HG02840 (cell line): ENCODE data around the gene SDHB.

ENCODE experiments used
- ATAC-seq: cut with Tn5 transposase; IDR thresholded peaks from one replicate; pipeline ENCODE4 v1.9.1; 2021; ENCODE audit warnings: mild to moderate bottlenecking, moderate library complexity, moderate number of reproducible peaks; ENCODE audit not compliant: unreplicated experiment, low FRiP score

Gene SDHB

DNA sequence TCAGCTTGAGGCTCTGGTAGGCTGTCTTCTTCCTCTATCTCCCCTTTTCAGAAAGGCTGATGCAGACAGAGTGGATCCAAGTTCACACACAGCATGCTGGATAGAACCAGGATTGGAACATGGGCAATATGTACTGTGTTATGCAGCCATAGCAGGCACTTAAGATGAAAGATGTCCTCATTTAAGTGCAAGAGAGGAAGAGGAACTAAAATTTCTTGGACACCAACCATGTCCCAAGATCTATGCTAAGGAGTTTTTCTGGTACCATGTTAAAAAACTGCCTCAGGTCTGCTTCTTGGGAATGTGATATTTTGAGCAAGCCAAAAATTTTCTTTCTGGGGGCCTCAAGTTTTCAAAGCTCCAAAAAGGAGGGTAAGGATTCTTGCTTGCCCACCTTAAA is 1.2 kb downstream of the SDHB start:
- ATAC-seq = no peak

DNA sequence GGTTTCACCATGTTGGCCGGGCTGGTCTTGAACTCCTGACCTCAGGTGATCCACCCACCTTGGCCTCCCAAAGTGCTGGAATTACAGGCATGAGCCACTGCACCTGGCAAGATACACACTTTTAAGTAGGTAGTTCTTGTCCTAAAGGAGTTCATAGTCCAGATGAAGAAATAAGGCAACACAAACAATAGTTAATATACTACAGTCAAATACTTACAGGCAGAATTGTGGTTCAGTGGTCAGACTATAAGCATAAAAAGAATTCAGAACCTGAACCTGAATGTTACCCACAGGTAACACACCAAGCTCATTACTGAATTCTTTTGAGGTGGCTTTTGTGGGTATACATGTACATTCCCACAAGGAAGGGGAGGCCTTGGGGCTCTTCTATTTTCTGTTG is 1.8 kb downstream of the SDHB start:
- ATAC-seq = no peak

DNA sequence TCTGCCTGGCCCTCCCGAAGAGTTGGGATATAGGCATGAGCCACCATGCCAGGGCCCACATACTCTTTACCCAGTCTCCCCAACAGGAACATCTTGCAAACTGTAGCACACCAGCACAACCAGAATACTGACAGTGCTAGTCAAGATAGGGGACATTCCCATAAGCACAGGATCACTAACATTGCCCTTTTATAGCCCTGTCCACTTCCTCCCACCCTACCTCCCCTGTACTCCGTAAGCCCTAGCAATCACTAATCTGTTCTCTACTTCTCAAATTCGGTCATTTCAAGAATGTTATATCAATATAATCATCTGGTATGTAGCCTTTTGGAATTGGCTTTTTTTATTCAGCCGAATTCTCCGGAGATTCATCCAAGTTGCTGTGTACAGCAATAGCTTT is 5.9 kb downstream of the SDHB start:
- ATAC-seq = no peak

DNA sequence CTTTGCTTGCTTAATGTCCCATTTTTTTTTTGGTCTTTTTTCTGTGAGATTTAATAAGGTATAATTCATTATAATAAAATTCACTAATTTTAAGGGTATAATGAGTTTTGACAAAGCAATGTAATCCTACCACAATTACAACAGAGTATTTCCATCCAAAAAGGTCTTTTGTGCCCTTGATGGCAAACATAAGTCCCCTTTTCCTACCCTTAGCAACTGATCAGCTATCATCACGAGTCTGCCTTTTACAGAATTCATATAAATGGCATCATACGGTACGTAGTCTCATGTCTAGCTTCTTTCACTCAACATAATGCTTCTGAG is 7.5 kb downstream of the SDHB start:
- no peak for ATAC-seq

DNA sequence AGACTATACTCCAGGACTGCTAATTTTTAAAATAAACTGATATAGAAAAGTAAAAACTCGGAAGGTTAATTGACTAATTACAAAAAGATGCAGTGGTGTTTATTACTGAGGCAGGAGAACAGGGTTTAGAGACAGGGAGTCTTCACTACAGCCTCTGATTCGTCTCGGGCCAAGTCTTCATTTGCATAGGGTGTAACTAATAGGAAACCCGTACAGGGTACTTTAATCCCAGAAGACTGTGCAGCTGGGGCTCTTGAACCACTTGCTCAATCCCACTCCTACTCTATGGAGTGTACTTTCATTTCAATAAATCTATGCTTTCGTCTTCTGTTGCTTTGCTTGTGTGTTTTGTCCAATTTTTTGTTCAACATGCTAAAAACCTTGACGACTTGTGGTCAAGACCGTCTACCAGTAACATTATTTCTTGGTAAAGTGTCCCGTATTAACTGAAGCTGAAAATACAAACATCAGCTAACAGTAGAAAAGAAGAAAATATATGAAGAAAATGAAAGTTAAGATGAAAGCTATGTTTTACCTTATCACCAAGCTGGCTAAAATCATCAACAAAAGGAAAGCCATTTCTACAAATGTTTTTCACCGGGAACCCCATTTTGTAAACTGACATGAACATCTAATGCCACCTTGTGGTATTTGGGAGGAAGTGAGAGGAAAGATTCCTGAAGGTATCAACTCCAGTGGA is 8.0 kb downstream of the SDHB start:
- ATAC-seq = no peak

DNA sequence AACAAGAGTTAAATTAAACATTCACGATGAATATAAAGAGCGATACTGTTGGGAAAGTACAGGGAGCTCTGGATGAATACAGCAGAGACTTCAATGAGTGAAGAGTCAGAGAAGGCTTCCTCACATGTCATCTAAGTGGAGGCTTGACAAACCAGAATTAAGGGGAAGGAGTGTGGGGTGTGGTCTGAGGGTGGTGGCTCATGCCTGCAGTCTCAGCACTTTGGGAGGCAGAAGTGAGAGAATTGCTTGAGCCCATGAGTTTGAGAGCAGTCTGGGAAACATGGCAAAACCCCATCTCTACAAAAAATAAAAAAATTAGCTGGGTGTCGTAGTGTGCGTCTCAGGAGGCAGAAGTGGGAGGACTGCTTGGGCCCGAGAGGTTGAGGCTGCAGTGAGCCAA is 8.7 kb downstream of the SDHB start:
- no peak for ATAC-seq

DNA sequence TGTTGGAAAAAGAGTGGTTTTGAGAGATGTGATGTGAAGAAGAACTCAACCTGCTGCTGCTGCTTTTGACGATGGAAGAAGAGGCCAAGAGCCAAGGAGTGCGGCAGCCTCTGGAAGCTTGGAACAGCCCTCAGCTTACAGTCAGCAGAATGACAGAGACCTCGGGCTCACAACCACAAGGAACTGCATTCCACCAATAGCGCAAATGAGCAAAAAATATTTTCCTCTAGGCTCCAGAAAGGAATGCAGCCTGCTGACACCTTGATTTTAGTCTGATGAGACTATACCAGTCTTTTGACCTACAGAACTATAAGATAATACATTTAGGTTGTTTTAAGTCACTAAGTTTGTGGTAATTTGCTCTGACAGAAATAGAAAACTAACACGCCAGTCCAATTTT is 10.2 kb downstream of the SDHB start:
- no peak for ATAC-seq

DNA sequence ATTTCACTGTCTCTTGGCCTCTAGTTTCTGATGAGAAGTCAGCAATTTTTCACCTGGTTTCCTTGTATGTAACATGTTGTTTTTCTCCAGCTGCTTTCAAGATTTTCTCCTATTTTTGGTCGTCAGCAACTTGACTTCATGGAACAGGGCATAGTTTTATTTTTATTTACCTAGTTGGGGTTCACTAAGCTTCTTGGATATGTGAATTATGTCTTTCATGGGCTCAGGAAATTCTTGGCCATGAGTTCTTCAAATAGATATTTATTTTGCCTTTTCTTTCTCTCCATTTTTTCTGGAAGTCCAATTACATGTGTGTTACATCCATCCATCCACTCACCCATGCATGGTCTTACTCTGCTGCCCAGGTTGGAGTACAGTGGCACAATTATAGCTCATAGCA is 13.7 kb downstream of the SDHB start:
- ATAC-seq = no peak

DNA sequence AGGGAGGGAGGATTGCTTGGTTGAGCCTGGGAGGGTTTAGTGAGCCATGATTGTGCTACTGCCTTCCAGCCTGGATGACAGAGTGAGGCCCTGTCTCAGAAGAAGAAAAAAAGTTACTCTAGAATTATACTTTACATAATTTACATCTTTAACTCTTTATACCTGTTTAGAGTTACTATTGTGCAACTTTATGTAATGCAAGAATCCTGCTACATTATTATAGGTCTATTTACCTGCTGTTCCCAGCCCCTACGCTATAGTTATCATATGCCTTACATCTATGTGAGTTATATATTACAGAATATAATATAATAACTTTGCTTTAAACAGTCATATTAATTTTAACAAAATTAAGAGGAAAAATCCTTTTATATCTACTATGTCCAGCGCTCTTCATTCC is 14.3 kb downstream of the SDHB start:
- ATAC-seq = no peak

DNA sequence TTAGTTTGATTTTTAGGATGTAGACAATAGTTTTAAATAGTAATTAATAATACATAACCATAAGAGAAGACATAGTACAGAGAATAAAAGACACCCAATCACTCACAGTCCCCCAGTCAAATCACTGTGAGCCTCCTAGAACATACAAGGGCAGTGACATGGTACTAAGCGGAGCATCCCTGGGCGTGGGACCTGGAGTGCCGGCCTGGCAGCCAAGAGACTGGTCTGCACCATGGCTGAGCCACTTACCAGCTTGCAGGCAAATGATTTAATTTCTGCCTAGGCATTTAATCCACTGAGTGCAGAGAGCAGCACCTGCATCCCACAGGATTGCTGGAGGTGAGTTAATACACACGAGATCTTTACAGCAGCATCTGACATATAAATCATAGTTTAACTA is 20.4 kb downstream of the SDHB start:
- ATAC-seq = no peak

DNA sequence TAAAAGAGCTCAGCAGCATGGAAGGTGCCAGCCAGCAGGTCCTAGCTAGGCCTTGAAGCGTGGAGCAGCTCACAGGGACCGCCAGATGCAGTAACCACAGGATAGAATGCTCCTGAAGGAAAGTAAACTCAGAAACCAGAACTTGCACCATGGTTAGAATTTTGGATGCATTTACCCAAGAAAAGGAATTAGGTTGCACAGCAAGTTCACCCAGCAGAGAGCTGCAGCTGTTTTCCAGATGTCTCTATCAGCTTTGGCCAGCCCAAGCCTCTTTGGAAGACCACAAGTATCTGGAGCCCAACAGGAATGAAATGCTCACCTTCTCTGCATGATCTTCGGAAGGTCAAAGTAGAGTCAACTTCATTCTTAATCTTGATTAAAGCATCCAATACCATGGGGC is 21.1 kb downstream of the SDHB start:
- no peak for ATAC-seq

DNA sequence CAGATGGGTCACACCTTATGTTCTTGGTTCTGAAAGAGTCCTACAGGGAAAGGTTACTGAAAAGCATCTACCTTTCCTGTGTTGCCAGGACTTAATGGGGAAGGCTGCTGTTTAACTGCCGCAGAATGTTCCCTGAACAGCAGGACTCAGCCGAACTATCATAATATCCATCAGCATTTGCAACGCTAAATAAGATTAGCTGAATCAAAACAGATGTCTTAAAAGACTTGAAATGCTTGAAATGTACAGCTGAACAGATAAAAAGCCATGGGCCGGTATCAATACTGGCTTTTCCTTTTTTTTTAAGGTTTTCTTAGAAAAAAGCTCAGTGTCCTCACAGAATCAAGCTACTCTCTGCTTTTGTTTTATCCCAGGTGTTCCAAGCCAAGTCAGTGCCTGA is 22.4 kb downstream of the SDHB start:
- no peak for ATAC-seq

DNA sequence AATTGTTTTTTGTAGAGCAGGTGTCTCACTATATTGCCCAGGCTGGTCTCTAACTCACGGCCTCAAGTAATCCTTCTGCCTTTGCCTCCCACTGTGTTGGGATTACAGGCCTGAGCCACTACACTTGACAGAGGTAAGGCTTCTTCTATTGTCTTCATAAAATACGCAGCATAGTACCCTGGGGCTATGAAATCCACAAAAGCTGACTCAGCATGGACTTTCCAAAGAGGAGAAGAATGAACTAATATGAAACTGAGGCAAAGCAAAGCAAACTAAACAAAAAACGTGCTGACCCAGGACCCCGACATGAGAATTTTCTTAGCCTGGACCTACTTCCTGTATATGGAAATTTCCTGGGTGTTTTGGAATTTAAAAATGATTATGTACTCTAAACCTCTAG is 23.6 kb downstream of the SDHB start:
- no peak for ATAC-seq

DNA sequence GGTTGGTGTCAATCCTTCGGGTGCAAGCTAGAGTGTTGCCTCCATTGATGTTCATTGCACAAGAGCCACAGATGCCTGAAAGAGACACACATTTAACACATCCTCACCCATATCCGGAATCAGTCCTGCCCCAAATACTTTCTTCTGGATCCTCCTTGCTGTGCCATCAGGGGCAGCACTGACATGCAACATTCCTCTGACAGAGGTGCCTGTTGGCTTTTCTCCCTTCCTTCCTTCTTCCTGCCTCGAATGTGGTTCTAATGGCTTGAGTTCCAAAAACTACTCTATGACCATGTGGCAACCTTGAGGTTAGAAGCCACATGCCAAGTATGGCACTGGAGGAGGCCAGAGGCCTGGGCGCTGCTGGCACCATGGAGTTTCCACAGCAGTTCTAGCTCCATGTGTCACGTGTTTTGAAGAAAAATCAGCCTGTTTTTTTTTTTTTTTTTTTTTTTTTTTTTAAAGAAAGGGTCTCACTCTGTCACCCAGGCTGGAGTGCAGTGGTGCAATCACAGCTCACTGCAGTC is 25.1 kb downstream of the SDHB start:
- ATAC-seq = no peak

DNA sequence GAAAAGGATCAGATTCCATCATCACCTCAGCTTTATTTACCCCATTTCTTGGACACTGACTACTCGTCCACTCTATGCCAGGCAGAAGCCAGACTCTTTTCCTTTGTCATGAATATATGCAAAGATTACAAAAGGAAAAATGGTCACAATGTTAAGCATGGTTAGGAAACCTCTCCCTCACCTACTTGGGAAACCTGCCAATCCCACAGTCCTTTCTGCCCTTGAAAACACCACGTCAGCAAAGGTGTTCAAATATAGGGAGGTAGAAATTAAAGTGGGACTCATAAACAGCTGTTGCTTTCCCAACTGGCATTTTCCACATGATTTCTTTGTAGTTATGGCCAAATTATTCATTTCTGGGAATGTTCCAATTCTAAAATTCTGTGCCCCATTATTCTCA is 25.9 kb downstream of the SDHB start:
- no peak for ATAC-seq

DNA sequence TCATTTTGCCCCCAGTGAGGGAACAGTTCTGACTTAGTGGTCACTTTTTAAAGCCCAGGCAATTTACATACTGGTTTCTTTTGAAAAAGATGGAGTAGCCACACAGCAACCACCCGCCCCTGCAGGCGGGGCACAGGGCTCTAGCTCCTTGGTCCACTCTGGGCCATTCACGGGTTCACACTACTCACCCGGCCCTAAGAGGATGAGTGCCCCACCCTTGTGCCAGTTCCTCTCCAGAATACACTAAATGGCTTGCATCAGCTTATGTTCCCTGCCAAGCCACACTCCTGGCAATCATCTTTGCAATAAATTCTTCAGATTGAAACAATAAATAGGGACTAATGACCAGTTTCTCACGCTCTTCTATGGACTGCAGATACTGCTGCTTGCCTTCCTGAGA is 26.4 kb downstream of the SDHB start:
- ATAC-seq = no peak

DNA sequence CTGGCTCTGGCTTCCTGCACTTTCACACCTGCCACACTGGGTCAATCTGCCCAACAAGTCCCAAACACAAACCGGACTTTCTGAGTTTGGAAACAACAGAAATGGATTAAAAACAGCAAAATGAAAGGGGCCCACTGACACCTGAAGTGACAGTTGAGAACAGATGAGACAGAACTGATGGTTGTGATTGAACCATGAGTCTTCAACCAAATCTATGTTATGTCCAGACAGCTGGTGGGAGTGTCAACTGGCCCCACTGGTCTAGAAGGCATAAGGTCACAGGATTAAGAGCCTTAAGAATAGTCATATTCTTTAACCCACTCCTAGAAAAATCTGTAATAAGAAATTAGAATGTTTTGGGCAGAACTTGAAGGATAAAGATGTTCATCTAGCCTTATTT is 29.1 kb downstream of the SDHB start:
- ATAC-seq = no peak

DNA sequence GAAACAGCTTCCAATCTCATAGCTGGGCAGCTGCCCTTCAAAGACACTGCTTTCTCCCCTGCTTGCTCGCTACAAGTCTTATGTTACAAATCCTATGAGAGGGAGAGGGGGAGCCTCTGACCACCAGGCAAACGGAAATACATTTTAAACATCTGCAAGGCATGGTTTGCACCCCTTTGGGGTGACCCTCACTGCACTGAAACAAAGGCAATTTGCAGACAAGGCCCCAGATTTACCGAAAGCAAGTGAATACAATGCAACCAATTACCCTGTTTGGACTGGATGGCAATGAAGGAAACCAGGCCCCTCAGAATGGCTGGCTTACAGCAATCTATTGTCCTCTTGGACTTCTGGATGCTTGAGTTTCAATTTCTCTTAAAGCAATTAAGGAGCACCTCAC is 30.3 kb downstream of the SDHB start:
- ATAC-seq = no peak

DNA sequence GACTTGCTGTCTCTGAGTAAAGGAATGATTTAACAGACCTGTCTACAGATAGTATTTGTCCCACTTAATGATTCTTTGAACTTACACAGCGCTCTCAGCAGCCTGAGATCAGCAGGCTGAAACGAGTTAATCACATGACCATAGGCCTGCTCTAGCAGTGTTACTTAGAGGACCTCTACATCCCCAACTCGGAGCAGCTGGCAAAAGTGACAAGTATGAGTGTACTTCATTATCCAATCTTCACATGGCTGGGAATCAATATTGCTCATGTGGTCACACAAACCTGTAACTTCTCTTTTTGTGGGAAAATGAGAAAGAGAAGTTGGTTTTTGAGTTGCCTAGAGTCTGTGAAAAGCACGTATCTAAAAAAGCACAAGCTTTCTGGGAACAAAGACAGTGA is 30.7 kb downstream of the SDHB start:
- no peak for ATAC-seq

DNA sequence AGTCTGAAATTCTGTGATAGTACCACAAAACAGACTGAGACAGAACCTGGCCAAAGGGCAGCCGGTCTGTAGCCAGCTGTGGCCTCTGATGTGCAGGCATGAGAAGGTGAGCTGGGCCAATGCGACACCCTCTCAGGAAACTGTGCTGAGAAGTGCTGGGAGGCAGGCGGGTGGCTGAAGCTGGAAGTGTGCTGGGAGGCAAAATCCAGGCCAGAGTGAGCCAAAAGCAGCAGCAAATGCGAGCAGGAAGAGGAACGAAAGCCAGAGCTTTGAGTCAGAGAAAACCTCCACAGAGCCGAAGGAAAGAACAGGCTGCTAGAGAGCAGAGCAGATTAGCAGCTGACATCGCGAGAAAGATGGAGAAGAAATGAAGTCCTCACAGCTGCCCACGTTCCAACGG is 31.9 kb downstream of the SDHB start:
- no peak for ATAC-seq

DNA sequence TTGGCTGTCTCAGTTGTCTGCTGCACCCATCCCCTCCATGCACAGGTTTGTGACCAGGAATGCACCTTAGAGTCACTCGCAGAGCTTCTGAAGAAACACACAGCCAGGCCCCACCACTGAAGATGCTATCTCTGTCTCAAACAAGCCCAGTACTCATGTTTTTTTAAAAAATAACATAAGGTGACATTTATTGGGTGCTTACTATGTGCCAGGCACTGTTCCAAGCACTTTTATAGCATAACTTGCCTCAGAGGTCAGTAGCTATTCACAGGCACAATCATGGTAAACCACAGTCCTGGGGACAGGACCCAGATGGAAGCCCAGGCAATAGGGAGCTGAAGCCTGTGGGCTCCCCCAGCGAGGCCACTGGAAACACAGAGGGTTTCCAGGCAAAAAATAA is 33.3 kb downstream of the SDHB start:
- ATAC-seq = no peak

DNA sequence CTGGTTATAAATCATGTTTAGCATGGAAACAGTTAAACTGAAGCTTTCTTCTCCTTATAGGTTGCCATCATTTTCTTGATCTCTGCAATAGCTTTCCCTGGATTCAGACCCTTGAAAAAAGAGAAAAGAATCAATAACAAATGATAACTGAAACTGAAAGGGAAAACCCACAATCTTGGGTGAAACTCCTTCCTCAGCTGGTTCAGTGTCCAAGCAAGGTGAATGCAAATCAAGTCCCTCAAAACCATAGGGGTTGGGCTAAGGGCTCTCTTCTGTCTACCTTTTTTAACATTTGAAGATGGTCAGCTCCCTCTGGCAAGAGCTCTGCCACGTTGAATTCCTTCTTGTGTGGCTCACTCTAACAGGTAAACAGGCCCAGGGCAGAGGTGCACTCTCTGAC is 35.0 kb downstream of the SDHB start:
- ATAC-seq = no peak

DNA sequence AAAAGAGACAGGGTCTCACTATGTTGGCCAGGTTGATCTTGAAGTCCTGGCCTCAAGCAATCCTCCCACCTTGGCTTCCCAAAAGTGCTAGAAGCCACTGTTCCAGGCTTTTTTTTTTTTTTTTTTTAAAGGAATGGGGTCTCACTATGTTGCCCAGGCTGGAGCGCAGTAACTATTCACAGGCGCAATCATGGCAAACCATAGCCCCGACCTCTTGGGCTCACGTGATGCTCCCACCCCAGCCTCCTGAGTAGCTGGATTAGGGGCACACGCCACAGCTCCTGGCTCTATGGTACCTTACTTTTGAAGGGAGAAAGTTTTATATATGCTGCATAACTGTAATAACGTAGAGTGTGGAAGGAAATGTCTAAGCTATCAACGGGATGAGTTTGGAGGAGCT is 36.4 kb downstream of the SDHB start:
- ATAC-seq = no peak
